ENCODE results near the gene ATAD1. TPM values are rescaled to one million over a fixed set of nuclear protein-coding genes. Genes with fewer than 3 reads are reported as not detected.
"Not testable (repeated sequence)": the region's sequence is repeated elsewhere in the genome, so short reads cannot be mapped to it uniquely, and the experiment has no call there.

ATAD1 gene
- total RNA-seq, 1 experiment from 2014 or later, result 62.0 TPM

GRCh38 chr10:87860816-87861403 is 42.9 kb upstream of the ATAD1 start:
- Histone ChIP-seq H3K27me3 (ENCODE audit: control insufficient read depth, insufficient read depth, low read length) (no peaks in the 10 kb centered on the region), H3K4me1 (ENCODE audit: control insufficient read depth, insufficient read depth, low read length) (peaks cover 12% of the 10 kb centered on the region), H3K27ac (ENCODE audit: low read length) (peak overlapping the region; percentile 93), H3K4me3 (ENCODE audit: low read depth in 2 of 2, low read length in 2 of 2) (peak overlapping the region in 1 of 2 experiments; percentile 97; a peak in 2 of 4 replicates), H3K9me3 (ENCODE audit: control insufficient read depth, insufficient read depth, low read depth, low read length) (no peaks in the 10 kb centered on the region), H3K36me3 (ENCODE audit: control insufficient read depth, insufficient read depth, low read length) (no peaks in the 10 kb centered on the region; the same call in 1 of the 2 replicates)
- ChIA-PET POLR2A (interaction anchor here (0.6 to 1.0 kb wide), 2 partner anchors 46 to 280 kb away, joined by 4 read pairs; no protein-coding TSS in a partner anchor), CTCF (interaction anchor here (0.6 kb wide), 1 partner anchor 529 kb away, joined by 5 read pairs; no protein-coding TSS in a partner anchor)
- in situ Hi-C loops (cut with HindIII; ENCODE audit: low pct_unique_long_range_greater_than_20kb, low sequenced_read_pairs), result no loop called here
- DNase-seq (ENCODE audit: low read depth, low spot score) (no peak), ATAC-seq (no peak)
- TSS peak; percentile 91 for BruUV-seq (replicated peaks)
- TF ChIP-seq REST (IDR thresholded peaks at IDR 0.05; ENCODE audit: insufficient read depth in 1 of 2, low read depth in 2 of 2, low read length in 1 of 2) (no peak), SIN3A (IDR thresholded peaks at IDR 0.05; ENCODE audit: borderline replicate concordance, insufficient read depth, low read depth, low read length) (no peak), CTCF (IDR thresholded peaks at IDR 0.05) (no peak), TCF7L2 (IDR thresholded peaks at IDR 0.05; ENCODE audit: low read depth, low read length) (no peak), POLR2AphosphoS5 (IDR thresholded peaks at IDR 0.05; ENCODE audit: low read depth, low read length) (no peak)
- intact Hi-C loops (cut with micrococcal nuclease; ENCODE audit: unreplicated experiment), result loop anchor here (2.0 kb wide), 1 partner anchor 528 kb away; no protein-coding TSS in a partner anchor

- Histone ChIP-seq H3K4me3 (ENCODE audit: low read depth in 2 of 2, low read length in 2 of 2) (no peak overlapping the region), H3K36me3 (ENCODE audit: control insufficient read depth, insufficient read depth, low read length) (no peaks in the 10 kb centered on the region; the same call in 1 of the 2 replicates), H3K9me3 (ENCODE audit: control insufficient read depth, insufficient read depth, low read depth, low read length) (no peaks in the 10 kb centered on the region), H3K27ac (ENCODE audit: low read length) (0 out of 2 replicates have a peak overlapping the region, but pooled peaks have one; percentile 6), H3K4me1 (ENCODE audit: control insufficient read depth, insufficient read depth, low read length) (peaks cover 12% of the 10 kb centered on the region), H3K27me3 (ENCODE audit: control insufficient read depth, insufficient read depth, low read length) (no peaks in the 10 kb centered on the region)
- ATAC-seq (no peak), DNase-seq (ENCODE audit: low read depth, low spot score) (peak; percentile 78)
- POLR2A ChIA-PET, result interaction anchor here (0.6 kb wide), 1 partner anchor 280 kb away, joined by 4 read pairs; no protein-coding TSS in a partner anchor
- intact Hi-C loops (cut with micrococcal nuclease; ENCODE audit: unreplicated experiment), result loop anchor here (2.0 kb wide), 1 partner anchor 529 kb away; no protein-coding TSS in a partner anchor
- BruUV-seq (replicated peaks), result no TSS peak
- in situ Hi-C loops (cut with HindIII; ENCODE audit: low pct_unique_long_range_greater_than_20kb, low sequenced_read_pairs), result no loop called here
- CTCF ChIA-PET, result no interaction called here
- TF ChIP-seq CTCF (IDR thresholded peaks at IDR 0.05), result peak; percentile 81
- TF ChIP-seq REST (IDR thresholded peaks at IDR 0.05; ENCODE audit: insufficient read depth in 1 of 2, low read depth in 2 of 2, low read length in 1 of 2), result no peak
- no peak for TF ChIP-seq POLR2AphosphoS5 (IDR thresholded peaks at IDR 0.05; ENCODE audit: low read depth, low read length)
- TF ChIP-seq TCF7L2 (IDR thresholded peaks at IDR 0.05; ENCODE audit: low read depth, low read length), result no peak
- no peak for TF ChIP-seq SIN3A (IDR thresholded peaks at IDR 0.05; ENCODE audit: borderline replicate concordance, insufficient read depth, low read depth, low read length)
These were observed 42.2 kb upstream of the ATAD1 start for GRCh38 chr10:87860156-87860795.

GRCh38 chr10:87855665-87856064 is 37.6 kb upstream of the ATAD1 start:
- H3K27ac ChIP-seq (ENCODE audit: low read length); BruUV-seq (replicated peaks); DNase-seq (ENCODE audit: low read depth, low spot score); H3K4me1 ChIP-seq (ENCODE audit: control insufficient read depth, insufficient read depth, low read length); H3K4me3 ChIP-seq (ENCODE audit: low read depth in 2 of 2, low read length in 2 of 2); H3K36me3 ChIP-seq (ENCODE audit: control insufficient read depth, insufficient read depth, low read length); H3K27me3 ChIP-seq (ENCODE audit: control insufficient read depth, insufficient read depth, low read length); POLR2A ChIA-PET; intact Hi-C loops (cut with micrococcal nuclease; ENCODE audit: unreplicated experiment); H3K9me3 ChIP-seq (ENCODE audit: control insufficient read depth, insufficient read depth, low read depth, low read length); in situ Hi-C loops (cut with HindIII; ENCODE audit: low pct_unique_long_range_greater_than_20kb, low sequenced_read_pairs); CTCF ChIA-PET; ATAC-seq: not testable (repeated sequence)

Data from Panc1 (cell line).